ENCODE measurements around the gene PCBP3.

- TF ChIP-seq GATA2 (IDR thresholded peaks at IDR 0.05; ENCODE audit: low read depth, low read length) (no peak), GATA3 (IDR thresholded peaks at IDR 0.05; ENCODE audit: low read depth, low read length) (no peak)
These were observed 343.7 kb downstream of the PCBP3 start for GRCh38 chr21:45987121-45987711.
